H1 (cell line): ENCODE data around the gene CDC45. TPM values are rescaled to one million over a fixed set of nuclear protein-coding genes. Genes with fewer than 3 reads are reported as not detected.

ENCODE experiments used
- CTCF ChIA-PET: fragments of 300-600 bp; sonication (Branson Sonifier 250); formaldehyde crosslinking; loops from one replicate; lab custom pipeline; 2021; ENCODE audit not compliant: partially characterized antibody; lab: Charles Lee
- POLR2A ChIA-PET: fragments of 300-600 bp; sonication (Branson Sonifier 250); formaldehyde crosslinking; loops from one replicate; lab custom pipeline; 2021; ENCODE audit warnings: inconsistent platforms; ENCODE audit not compliant: partially characterized antibody; lab: Charles Lee
- DNase-seq, 2 experiments: peaks; one replicate each; pipeline versions ENCODE4 v3.0.0 to v3.0.0-alpha.2; 2010 to 2022; ENCODE audit warnings: low spot score in 2 of 2, low read depth in 1 of 2, mixed read lengths in 1 of 2
- FAIRE-seq: peaks from 2 replicates; lab custom pipeline; 2011; peaks lifted over from hg19 to GRCh38; lab: Jason Lieb, UNC
- H2AFZ ChIP-seq: 2 replicates; pipeline ENCODE4 v1.8.1; 2012; ENCODE audit warnings: low read length, inconsistent platforms
- H2AK5ac ChIP-seq: 2 replicates; pipeline ENCODE4 v1.6.1; 2013; ENCODE audit warnings: low read depth, low read length
- H2BK120ac ChIP-seq: replicated peaks from 2 replicates; pipeline ENCODE3; 2013; ENCODE audit warnings: low read depth, low read length, inconsistent platforms
- H2BK12ac ChIP-seq: 2 replicates; pipeline ENCODE4 v1.6.1; 2013; ENCODE audit warnings: low read depth, low read length
- H2BK15ac ChIP-seq: 2 replicates; pipeline ENCODE4 v1.6.1; 2013; ENCODE audit warnings: low read length
- H2BK20ac ChIP-seq: 2 replicates; pipeline ENCODE4 v1.6.1; 2013; ENCODE audit warnings: low read length
- H2BK5ac ChIP-seq: 2 replicates; pipeline ENCODE4 v1.6.1; 2013; ENCODE audit warnings: low read depth, low read length
- H3K14ac ChIP-seq: 2 replicates; pipeline ENCODE4 v1.6.1; 2013; ENCODE audit warnings: inconsistent platforms; ENCODE audit not compliant: insufficient read length
- H3K18ac ChIP-seq: 2 replicates; pipeline ENCODE4 v1.6.1; 2013; ENCODE audit warnings: low read length; ENCODE audit errors: extremely low read depth
- H3K23ac ChIP-seq: 2 replicates; pipeline ENCODE4 v1.6.1; 2013; ENCODE audit warnings: inconsistent platforms; ENCODE audit not compliant: insufficient read length
- H3K23me2 ChIP-seq: 2 replicates; pipeline ENCODE4 v1.6.1; 2013; ENCODE audit warnings: low read depth, low read length
- H3K27ac ChIP-seq: 2 replicates; pipeline ENCODE4 v1.6.1; 2011; ENCODE audit warnings: low read depth, low read length, inconsistent platforms
- H3K27me3 ChIP-seq, 4 experiments: replicated peaks in 1 of 4; 1 replicate in 1 of 4; 2 replicates in 3 of 4; pipeline versions ENCODE4 v1.6.1 to v1.8.1; 2011 to 2013; ENCODE audit warnings: low read length in 3 of 4, mild to moderate bottlenecking in 3 of 4, inconsistent platforms in 2 of 4, mixed read lengths in 2 of 4, moderate library complexity in 1 of 4; ENCODE audit not compliant: control insufficient read depth in 3 of 4, insufficient read depth in 3 of 4; ENCODE audit errors: extremely low read depth in 1 of 4
- H3K36me3 ChIP-seq, 4 experiments: 2 replicates each; pipeline versions ENCODE4 v1.6.1 to v1.8.1; 2011 to 2013; ENCODE audit warnings: mild to moderate bottlenecking in 4 of 4, low read length in 3 of 4, moderate library complexity in 2 of 4, control low read depth in 1 of 4, inconsistent platforms in 1 of 4; ENCODE audit not compliant: insufficient read depth in 4 of 4, control insufficient read depth in 2 of 4
- H3K4ac ChIP-seq: replicated peaks from 2 replicates; pipeline ENCODE3; 2013; ENCODE audit warnings: low read length, low read depth, mixed read lengths, inconsistent platforms; ENCODE audit not compliant: insufficient read length
- H3K4me1 ChIP-seq, 4 experiments: replicated peaks in 1 of 4; 1 replicate in 1 of 4; 2 replicates in 3 of 4; pipeline versions ENCODE4 v1.6.1 to v1.8.1; 2011 to 2013; ENCODE audit warnings: low read length in 3 of 4, inconsistent platforms in 2 of 4, mixed read lengths in 1 of 4; ENCODE audit not compliant: insufficient read depth in 4 of 4, control insufficient read depth in 3 of 4
- H3K4me2 ChIP-seq, 2 experiments: 2 replicates each; pipeline versions ENCODE4 v1.6.1 to v1.8.1; 2011 to 2013; ENCODE audit warnings: low read depth in 2 of 2, low read length in 2 of 2, control low read depth in 1 of 2, inconsistent platforms in 1 of 2, mild to moderate bottlenecking in 1 of 2; ENCODE audit not compliant: insufficient read depth in 1 of 2
- H3K4me3 ChIP-seq, 4 experiments: fragments of 200-600, 300-600 bp in 1 of 4; sonication (generic), shearing (Covaris generic), sonication (Bioruptor Twin) in 1 of 4; 2 replicates each; pipeline versions ENCODE4 v1.5.1 to v1.8.1; 2011 to 2016; ENCODE audit warnings: low read length in 4 of 4, low read depth in 3 of 4, control low read depth in 2 of 4, inconsistent platforms in 2 of 4, mild to moderate bottlenecking in 2 of 4, mixed read lengths in 1 of 4, moderate library complexity in 1 of 4; ENCODE audit not compliant: insufficient read depth in 2 of 4; ENCODE audit errors: extremely low read depth in 1 of 4
- H3K56ac ChIP-seq: replicated peaks from 2 replicates; pipeline ENCODE3; 2013; ENCODE audit warnings: low read depth, mild to moderate bottlenecking, mixed read lengths, low read length, inconsistent platforms; ENCODE audit not compliant: insufficient read length
- H3K79me1 ChIP-seq: 2 replicates; pipeline ENCODE4 v1.6.1; 2013; ENCODE audit warnings: low read depth, low read length, control low read depth
- H3K79me2 ChIP-seq, 2 experiments: 2 replicates each; pipeline versions ENCODE4 v1.6.1 to v1.8.1; 2012 to 2013; ENCODE audit warnings: low read length in 2 of 2, mild to moderate bottlenecking in 2 of 2, inconsistent platforms in 1 of 2; ENCODE audit not compliant: insufficient read depth in 2 of 2, control insufficient read depth in 1 of 2
- H3K9ac ChIP-seq, 4 experiments: replicated peaks in 1 of 4; 1 replicate in 1 of 4; 2 replicates in 3 of 4; pipeline versions ENCODE4 v1.6.1 to v1.8.1; 2011 to 2013; ENCODE audit warnings: low read depth in 3 of 4, low read length in 3 of 4, control low read depth in 2 of 4, mild to moderate bottlenecking in 2 of 4, moderate library complexity in 2 of 4, inconsistent platforms in 1 of 4; ENCODE audit errors: extremely low read depth in 1 of 4
- H3K9me3 ChIP-seq, 2 experiments: 2 replicates each; pipeline versions ENCODE4 v1.6.1 to v1.8.1; 2012 to 2013; ENCODE audit warnings: mild to moderate bottlenecking in 2 of 2, moderate library complexity in 2 of 2, control low read depth in 1 of 2, inconsistent platforms in 1 of 2, low read depth in 1 of 2, low read length in 1 of 2, mixed read lengths in 1 of 2; ENCODE audit not compliant: insufficient read depth in 2 of 2
- H4K20me1 ChIP-seq, 2 experiments: replicated peaks in 1 of 2; 2 replicates each; pipeline versions ENCODE3 to v1.8.1; 2011 to 2013; ENCODE audit warnings: inconsistent platforms in 2 of 2, low read length in 2 of 2, mild to moderate bottlenecking in 1 of 2; ENCODE audit not compliant: insufficient read depth in 2 of 2, control insufficient read depth in 1 of 2
- H4K5ac ChIP-seq: 2 replicates; pipeline ENCODE4 v1.6.1; 2013; ENCODE audit warnings: low read length, low read depth, mixed read lengths, inconsistent platforms; ENCODE audit not compliant: insufficient read length
- H4K8ac ChIP-seq: 2 replicates; pipeline ENCODE4 v1.8.0; 2013; ENCODE audit warnings: mild to moderate bottlenecking, moderate library complexity, low read length, inconsistent platforms; ENCODE audit not compliant: insufficient read depth; ENCODE audit errors: extremely low read depth
- H4K91ac ChIP-seq: replicated peaks from 2 replicates; pipeline ENCODE3; 2013; ENCODE audit warnings: low read length, mixed read lengths, inconsistent platforms; ENCODE audit not compliant: insufficient read length
- BRCA1 ChIP-seq: IDR thresholded peaks from 2 replicates; pipeline ENCODE4 v1.6.1; 2012; ENCODE audit warnings: low read depth, low read length, improper control_type of control experiment
- CBX5 ChIP-seq: fragments of 300-800, 300-1000 bp; sonication (generic); IDR thresholded peaks from 2 replicates; pipeline ENCODE4 v1.7.1; 2016; ENCODE audit warnings: antibody characterized with exemption, low read length, low read depth
- HDAC6 ChIP-seq: IDR thresholded peaks from one replicate; pipeline ENCODE4 v1.7.1; 2012; ENCODE audit warnings: low read depth, mild to moderate bottlenecking, inconsistent platforms, low read length, moderate library complexity
- POU5F1 ChIP-seq: IDR thresholded peaks from 2 replicates; pipeline ENCODE4 v1.6.1; 2011; ENCODE audit warnings: low read depth, mild to moderate bottlenecking, low read length, moderate library complexity
- SP2 ChIP-seq: IDR thresholded peaks from 2 replicates; pipeline ENCODE4 v1.6.1; 2012; ENCODE audit warnings: mild to moderate bottlenecking, low read length, inconsistent platforms
- TAF7 ChIP-seq: optimal IDR thresholded peaks from 2 replicates; pipeline ENCODE3; 2011; ENCODE audit warnings: low read depth, mild to moderate bottlenecking, inconsistent platforms, low read length, moderate library complexity, borderline replicate concordance
- WGBS, 2 experiments: shearing (Covaris generic) in 1 of 2; methylation state at CpG; one replicate each; pipeline versions ENCODE4 v1.1.6 to v1.1.7; 2013 to 2015; ENCODE audit warnings: low lambda C conversion rate in 2 of 2, mixed read lengths in 2 of 2, inconsistent platforms in 1 of 2, low coverage in 1 of 2, missing lambda C conversion rate in 1 of 2; ENCODE audit not compliant: insufficient replicate concordance in 2 of 2, insufficient coverage in 1 of 2, insufficient read length in 1 of 2; ENCODE audit errors: extremely low coverage in 1 of 2, missing lambda C conversion rate in 1 of 2; 5-methylcytosine and 5-hydroxymethylcytosine counted together
- polyA plus RNA-seq, 7 experiments: library from polyadenylated mRNA; depleted of rRNA in 3 of 7; stranded (reverse) in 5 of 7; unstranded in 2 of 7; fragments of >200 nt in 5 of 7; fragments of 200-250 nt in 2 of 7; gene quantifications; 1 replicate in 5 of 7; 2 replicates in 1 of 7; 4 replicates in 1 of 7; pipeline versions ENCODE4 v1.2.1 to v1.2.3, GENCODE V29; 2011 to 2013; ENCODE audit warnings: missing spikeins in 2 of 7, mixed read lengths in 2 of 7
- total RNA-seq: library from RNA; stranded (reverse); fragmentation: NEBNext Ultra II Directional; extraction: Animal tissue kit (Norgen Biotek cat#: 25700); gene quantifications from 2 replicates; pipeline ENCODE4 v1.2.1, GENCODE V29; 2021

CDC45 gene
- total and polyA plus RNA-seq, 2 of the 8 experiments (the other 6 are each of a cell fraction or from before 2014, with no cell fraction given) = 31.9 to 37.7 TPM

DNA sequence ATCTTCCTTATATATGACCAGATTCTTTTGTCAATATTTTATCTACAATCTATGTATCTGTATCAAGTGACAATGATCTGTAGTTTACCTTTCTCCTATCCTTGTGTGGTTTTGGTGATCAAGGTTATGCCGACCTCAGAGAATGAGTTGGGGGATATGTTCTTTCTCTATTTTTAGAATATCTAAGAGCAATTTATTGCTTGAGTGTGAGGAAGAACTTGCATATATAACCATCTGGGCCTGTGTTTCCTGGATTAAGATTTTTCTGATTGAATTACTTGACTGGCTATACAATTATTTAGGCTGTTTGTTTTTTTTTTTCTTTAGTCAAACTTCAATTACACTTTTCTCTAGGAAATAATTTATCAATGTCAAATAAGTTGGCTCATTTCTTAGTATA is 18.2 kb upstream of the CDC45 start:
- Histone ChIP-seq H2BK12ac (no peak overlapping the region), H3K56ac (no peak overlapping the region), H4K8ac (no peak overlapping the region), H4K20me1 (peaks cover 0 to 7% of the 10 kb centered on the region in 2 experiments), H2BK20ac (no peak overlapping the region), H3K27ac (no peak overlapping the region), H2BK120ac (no peak overlapping the region), H3K79me2 (no peaks in the 10 kb centered on the region), H3K18ac (no peak overlapping the region), H3K23me2 (no peaks in the 10 kb centered on the region), H3K4me3 (no peak overlapping the region), H3K4ac (no peak overlapping the region), H3K4me2 (no peak overlapping the region), H4K5ac (no peak overlapping the region), H2BK15ac (no peak overlapping the region), H3K79me1 (no peaks in the 10 kb centered on the region), H3K23ac (no peak overlapping the region), H3K27me3 (no peaks in the 10 kb centered on the region), H3K9ac (no peak overlapping the region), H2BK5ac (no peak overlapping the region), H2AK5ac (no peak overlapping the region), H2AFZ (no peak overlapping the region), H3K14ac (no peak overlapping the region), H4K91ac (no peak overlapping the region), H3K36me3 (peaks cover 2 to 44% (median 25%) of the 10 kb centered on the region in 4 experiments; a peak in 7 of 8 replicates), H3K9me3 (no peaks in the 10 kb centered on the region), H3K4me1 (no peaks in the 10 kb centered on the region)
- ChIA-PET CTCF (no interaction called here), POLR2A (interaction anchor here (1.0 kb wide), 1 partner anchor 18 kb away, joined by 3 read pairs; the partner anchor contains the start of gene CDC45)
- DNase-seq = no peak
- 90% methylated on average over 1 of the region's 1 CpG; no CpG with 5 or more reads in 1 of the 2 experiments for WGBS, 2 experiments
- no peak for FAIRE-seq
- TF ChIP-seq POU5F1 = no peak
- no peak for TF ChIP-seq HDAC6
- TF ChIP-seq BRCA1 = no peak
- no peak for TF ChIP-seq CBX5
- no peak for TF ChIP-seq TAF7
- TF ChIP-seq SP2 = no peak
- TF ChIP-seq, all 59 proteins: peak for 0
